ENCODE results near the gene STUM. TPM values are rescaled to one million over a fixed set of nuclear protein-coding genes. Genes with fewer than 3 reads are reported as not detected.

STUM gene
- total and polyA plus RNA-seq, 2 of the 8 experiments (the other 6 are each of a cell fraction or from before 2014, with no cell fraction given) = 0.76 to 1.2 TPM

DNA sequence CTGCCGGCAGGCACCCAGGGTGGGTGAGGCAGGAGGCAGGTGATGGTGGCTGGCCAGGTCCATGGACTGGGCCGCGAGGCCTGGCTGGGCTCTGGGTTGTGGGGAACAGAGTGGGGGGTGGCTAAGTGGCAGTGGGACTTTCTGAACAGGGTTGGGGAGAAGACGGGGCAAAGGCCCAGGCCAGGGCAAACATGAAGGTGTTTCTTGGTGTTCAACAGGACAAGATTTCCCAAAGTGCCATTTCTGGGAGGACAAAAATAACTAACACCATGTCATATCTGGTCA, 26.8 kb downstream of the STUM start:
- ChIA-PET POLR2A (ENCODE audit: partially characterized antibody) (interaction anchor here (0.6 kb wide), 1 partner anchor 9 kb away, joined by 4 read pairs; no protein-coding TSS in a partner anchor), CTCF (ENCODE audit: partially characterized antibody) (interaction anchor here (1.2 to 2.1 kb wide), 3 partner anchors 25 to 152 kb away, joined by 4 to 13 read pairs (median 4); no protein-coding TSS in a partner anchor)
- Histone ChIP-seq H2BK12ac (ENCODE audit: low read depth, low read length) (no peak overlapping the region), H3K4me3 (ENCODE audit: extremely low read depth in 1 of 4, insufficient read depth in 2 of 4, low read depth in 3 of 4, low read length in 4 of 4) (no peak overlapping the region), H3K14ac (ENCODE audit: insufficient read length) (no peak overlapping the region), H3K27ac (ENCODE audit: low read depth, low read length) (no peak overlapping the region), H3K4me2 (ENCODE audit: insufficient read depth in 1 of 2, low read depth in 2 of 2, low read length in 2 of 2) (no peak overlapping the region), H3K56ac (replicated peaks; ENCODE audit: insufficient read length, low read depth, low read length) (no peak overlapping the region), H3K27me3 (replicated peaks in 1 of 4; ENCODE audit: control insufficient read depth in 3 of 4, extremely low read depth in 1 of 4, insufficient read depth in 3 of 4, low read length in 3 of 4) (no peaks in the 10 kb centered on the region), H3K79me1 (ENCODE audit: low read depth, low read length) (no peaks in the 10 kb centered on the region), H2AK5ac (ENCODE audit: low read depth, low read length) (no peak overlapping the region), H3K9me3 (ENCODE audit: insufficient read depth in 2 of 2, low read depth in 1 of 2, low read length in 1 of 2) (no peaks in the 10 kb centered on the region), H3K36me3 (ENCODE audit: control insufficient read depth in 2 of 4, insufficient read depth in 4 of 4, low read length in 3 of 4) (no peaks in the 10 kb centered on the region), H2BK120ac (replicated peaks; ENCODE audit: low read depth, low read length) (no peak overlapping the region), H2AFZ (ENCODE audit: low read length) (no peak overlapping the region), H3K18ac (ENCODE audit: extremely low read depth, low read length) (no peak overlapping the region), H2BK20ac (ENCODE audit: low read length) (no peak overlapping the region), H3K4me1 (replicated peaks in 1 of 4; ENCODE audit: control insufficient read depth in 3 of 4, insufficient read depth in 4 of 4, low read length in 3 of 4) (peaks cover 0 to 4% (median 0%) of the 10 kb centered on the region in 4 experiments; a peak in 1 of 7 replicates), H4K91ac (replicated peaks; ENCODE audit: insufficient read length, low read length) (no peak overlapping the region), H4K8ac (ENCODE audit: extremely low read depth, insufficient read depth, low read length) (0 out of 2 replicates have a peak overlapping the region, but pooled peaks have one; percentile 36), H3K4ac (replicated peaks; ENCODE audit: insufficient read length, low read depth, low read length) (no peak overlapping the region), H4K20me1 (replicated peaks in 1 of 2; ENCODE audit: control insufficient read depth in 1 of 2, insufficient read depth in 2 of 2, low read length in 2 of 2) (no peaks in the 10 kb centered on the region), H2BK15ac (ENCODE audit: low read length) (no peak overlapping the region), H2BK5ac (ENCODE audit: low read depth, low read length) (no peak overlapping the region), H3K9ac (replicated peaks in 1 of 4; ENCODE audit: extremely low read depth in 1 of 4, low read depth in 3 of 4, low read length in 3 of 4) (no peak overlapping the region), H4K5ac (ENCODE audit: insufficient read length, low read depth, low read length) (no peak overlapping the region), H3K23me2 (ENCODE audit: low read depth, low read length) (no peaks in the 10 kb centered on the region), H3K23ac (ENCODE audit: insufficient read length) (no peak overlapping the region), H3K79me2 (ENCODE audit: control insufficient read depth in 1 of 2, insufficient read depth in 2 of 2, low read length in 2 of 2) (no peaks in the 10 kb centered on the region)
- DNase-seq (ENCODE audit: low read depth in 1 of 2, low spot score in 2 of 2) (no peak), FAIRE-seq (no peak)
- 90% methylated on average over 4 of the region's 4 CpGs; no CpG with 5 or more reads in 1 of the 2 experiments for WGBS, 2 experiments (ENCODE audit: extremely low coverage in 1 of 2, insufficient coverage in 1 of 2, insufficient read length in 1 of 2, insufficient replicate concordance in 2 of 2, low coverage in 1 of 2, low lambda C conversion rate in 2 of 2, missing lambda C conversion rate in 1 of 2)
- TF ChIP-seq EGR1 (IDR thresholded peaks at IDR 0.05; ENCODE audit: borderline replicate concordance, low read depth, low read length) (no peak), POLR2A (IDR thresholded peaks at IDR 0.05; ENCODE audit: control extremely low read depth in 1 of 2, low read depth in 2 of 2, low read length in 2 of 2) (no peak), NRF1 (IDR thresholded peaks at IDR 0.05; ENCODE audit: low read depth, low read length) (no peak), BRCA1 (IDR thresholded peaks at IDR 0.05; ENCODE audit: low read depth, low read length) (no peak), ATF2 (IDR thresholded peaks at IDR 0.05; ENCODE audit: low read length) (no peak), KDM1A (IDR thresholded peaks at IDR 0.05; ENCODE audit: borderline replicate concordance, low read length) (no peak), GABPA (IDR thresholded peaks at IDR 0.05; ENCODE audit: borderline replicate concordance, insufficient read depth, low read length) (no peak), SP1 (IDR thresholded peaks at IDR 0.05; ENCODE audit: low read depth, low read length) (no peak), SP4 (IDR thresholded peaks at IDR 0.05; ENCODE audit: low read length) (no peak), POU5F1 (IDR thresholded peaks at IDR 0.05; ENCODE audit: low read depth, low read length) (no peak), RFX5 (IDR thresholded peaks at IDR 0.05; ENCODE audit: borderline replicate concordance, low read depth, low read length) (no peak), MAFK (IDR thresholded peaks at IDR 0.05; ENCODE audit: low read depth, low read length) (no peak)
- TF ChIP-seq, protein P1, sequence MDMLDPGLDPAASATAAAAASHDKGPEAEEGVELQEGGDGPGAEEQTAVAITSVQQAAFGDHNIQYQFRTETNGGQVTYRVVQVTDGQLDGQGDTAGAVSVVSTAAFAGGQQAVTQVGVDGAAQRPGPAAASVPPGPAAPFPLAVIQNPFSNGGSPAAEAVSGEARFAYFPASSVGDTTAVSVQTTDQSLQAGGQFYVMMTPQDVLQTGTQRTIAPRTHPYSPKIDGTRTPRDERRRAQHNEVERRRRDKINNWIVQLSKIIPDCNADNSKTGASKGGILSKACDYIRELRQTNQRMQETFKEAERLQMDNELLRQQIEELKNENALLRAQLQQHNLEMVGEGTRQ (IDR thresholded peaks at IDR 0.05; ENCODE audit: low read length) = no peak

Measured in H1 (cell line).